IMR-90 (cell line): ENCODE data around the gene COL4A3. TPM values are rescaled to one million over a fixed set of nuclear protein-coding genes. Genes with fewer than 3 reads are reported as not detected.

Source experiments
- ATAC-seq: fragments of 200-7000 bp; cut with Tn5 transposase; 2 replicates; pipeline ENCODE4 v1.9.1; 2020; ENCODE audit warnings: low read depth, mild to moderate bottlenecking, moderate library complexity
- BruUV-seq: library from RNA; stranded (reverse); fragments of 400-500 nt; replicated peaks from 2 replicates; lab custom pipeline; 2021; lab: Mats Ljungman, UMichigan
- CTCF ChIA-PET: fragments of 300-600 bp; formaldehyde crosslinking; extraction: SDS; loops from one replicate; lab custom pipeline; 2021; ENCODE audit warnings: antibody characterized with exemption; lab: Yijun Ruan, JAX
- POLR2A ChIA-PET: fragments of 300-600 bp; sonication (Branson Sonifier 250); formaldehyde crosslinking; loops from one replicate; lab custom pipeline; 2022; ENCODE audit warnings: antibody characterized with exemption; ENCODE audit not compliant: unreplicated experiment; lab: Charles Lee
- DNase-seq: peaks from one replicate; pipeline ENCODE4 v3.0.0; 2013
- H2AFZ ChIP-seq: replicated peaks from 2 replicates; pipeline ENCODE3; 2013; ENCODE audit warnings: low read length, mild to moderate bottlenecking; ENCODE audit not compliant: poor library complexity
- H2AK5ac ChIP-seq: 2 replicates; pipeline ENCODE4 v1.6.1; 2013; ENCODE audit warnings: low read depth, low read length, inconsistent platforms
- H2AK9ac ChIP-seq: replicated peaks from 2 replicates; pipeline ENCODE3; 2013; ENCODE audit warnings: mild to moderate bottlenecking, low read depth, low read length, moderate library complexity; ENCODE audit not compliant: poor library complexity
- H2BK120ac ChIP-seq: 2 replicates; pipeline ENCODE4 v1.6.1; 2013; ENCODE audit warnings: low read depth, low read length, inconsistent platforms
- H2BK15ac ChIP-seq: 3 replicates; pipeline ENCODE4 v1.6.1; 2013; ENCODE audit warnings: low read depth, low read length, inconsistent platforms
- H2BK20ac ChIP-seq: 2 replicates; pipeline ENCODE4 v1.6.1; 2013; ENCODE audit warnings: low read depth, mild to moderate bottlenecking, inconsistent platforms, low read length, moderate library complexity
- H2BK5ac ChIP-seq: 2 replicates; pipeline ENCODE4 v1.6.1; 2013; ENCODE audit warnings: mild to moderate bottlenecking, low read depth, low read length, inconsistent platforms; ENCODE audit not compliant: poor library complexity, severe bottlenecking
- H3K14ac ChIP-seq: replicated peaks from 2 replicates; pipeline ENCODE4 v1.6.1; 2013; ENCODE audit warnings: low read depth, low read length, inconsistent platforms
- H3K18ac ChIP-seq: 2 replicates; pipeline ENCODE4 v1.6.1; 2013; ENCODE audit warnings: low read depth, low read length, control low read depth
- H3K23ac ChIP-seq: 2 replicates; pipeline ENCODE4 v1.6.1; 2013; ENCODE audit warnings: low read depth, low read length, inconsistent platforms
- H3K27ac ChIP-seq: 2 replicates; pipeline ENCODE4 v1.5.1; 2013; ENCODE audit warnings: mild to moderate bottlenecking, control low read depth, low read length; ENCODE audit not compliant: insufficient read depth
- H3K27me3 ChIP-seq: 2 replicates; pipeline ENCODE4 v1.6.1; 2013; ENCODE audit warnings: low read length; ENCODE audit not compliant: control insufficient read depth, insufficient read depth
- H3K36me3 ChIP-seq: 2 replicates; pipeline ENCODE4 v1.6.1; 2013; ENCODE audit warnings: low read length, mixed read lengths; ENCODE audit not compliant: control insufficient read depth, insufficient read depth
- H3K4ac ChIP-seq: 2 replicates; pipeline ENCODE4 v1.6.1; 2013; ENCODE audit warnings: low read depth, low read length, inconsistent platforms
- H3K4me1 ChIP-seq: 2 replicates; pipeline ENCODE4 v1.6.1; 2013; ENCODE audit warnings: low read length, mixed read lengths; ENCODE audit not compliant: control insufficient read depth, insufficient read depth
- H3K4me2 ChIP-seq: 2 replicates; pipeline ENCODE4 v1.6.1; 2013; ENCODE audit warnings: low read depth, mild to moderate bottlenecking, control low read depth, low read length, moderate library complexity
- H3K4me3 ChIP-seq: 2 replicates; pipeline ENCODE4 v1.5.1; 2013; ENCODE audit warnings: low read depth, mild to moderate bottlenecking, control low read depth, low read length, moderate library complexity; ENCODE audit not compliant: insufficient read depth
- H3K56ac ChIP-seq: 2 replicates; pipeline ENCODE4 v1.6.1; 2013; ENCODE audit warnings: low read length, inconsistent platforms; ENCODE audit not compliant: insufficient read depth; ENCODE audit errors: extremely low read depth
- H3K79me1 ChIP-seq, 2 experiments: 2 replicates each; pipeline ENCODE4 v1.6.1; 2013; ENCODE audit warnings: low read length in 2 of 2, inconsistent platforms in 1 of 2, low read depth in 1 of 2
- H3K9ac ChIP-seq: 2 replicates; pipeline ENCODE4 v1.6.1; 2013; ENCODE audit warnings: low read depth, low read length, control low read depth
- H3K9me1 ChIP-seq: 2 replicates; pipeline ENCODE4 v1.6.1; 2013; ENCODE audit warnings: low read length, inconsistent platforms; ENCODE audit not compliant: insufficient read depth
- H3K9me3 ChIP-seq: 2 replicates; pipeline ENCODE4 v1.6.1; 2013; ENCODE audit warnings: low read length; ENCODE audit not compliant: control insufficient read depth, insufficient read depth
- H4K20me1 ChIP-seq: 2 replicates; pipeline ENCODE4 v1.6.1; 2013; ENCODE audit warnings: low read length, inconsistent platforms; ENCODE audit not compliant: insufficient read depth
- H4K5ac ChIP-seq: 2 replicates; pipeline ENCODE4 v1.6.1; 2013; ENCODE audit warnings: mild to moderate bottlenecking, low read depth, low read length, control low read depth
- H4K8ac ChIP-seq, 2 experiments: 2 replicates each; pipeline ENCODE4 v1.6.1; 2013; ENCODE audit warnings: low read depth in 2 of 2, low read length in 2 of 2, control low read depth in 1 of 2, inconsistent platforms in 1 of 2
- H4K91ac ChIP-seq: 2 replicates; pipeline ENCODE4 v1.6.1; 2013; ENCODE audit warnings: low read depth, low read length, inconsistent platforms; ENCODE audit not compliant: insufficient read depth
- BHLHE40 ChIP-seq: fragments of 150-350 bp; IDR thresholded peaks from 2 replicates; pipeline ENCODE4 v1.6.1; 2016; ENCODE audit warnings: mild to moderate bottlenecking, low read depth, low read length
- CEBPB ChIP-seq: IDR thresholded peaks from 2 replicates; pipeline ENCODE4 v1.6.1; 2012; ENCODE audit warnings: low read depth, low read length, improper control_type of control experiment
- FOS ChIP-seq: fragments of 150-350 bp; IDR thresholded peaks from 2 replicates; pipeline ENCODE4 v1.6.1; 2016; ENCODE audit warnings: low read depth, low read length
- MAZ ChIP-seq: IDR thresholded peaks from 2 replicates; pipeline ENCODE4 v1.6.1; 2012; ENCODE audit warnings: low read depth, mild to moderate bottlenecking, low read length, improper control_type of control experiment, moderate library complexity, borderline replicate concordance
- MXI1 ChIP-seq: IDR thresholded peaks from 2 replicates; pipeline ENCODE4 v1.6.1; 2012; ENCODE audit warnings: low read depth, mild to moderate bottlenecking, low read length, moderate library complexity, borderline replicate concordance
- NFE2L2 ChIP-seq: fragments of 150-350 bp; IDR thresholded peaks from 2 replicates; pipeline ENCODE4 v1.6.1; 2016; ENCODE audit warnings: low read depth, mild to moderate bottlenecking, low read length
- POLR2A ChIP-seq: IDR thresholded peaks from 2 replicates; pipeline ENCODE4 v1.6.1; 2012; ENCODE audit warnings: mild to moderate bottlenecking, low read depth, low read length
- RAD21 ChIP-seq: IDR thresholded peaks from 2 replicates; pipeline ENCODE4 v1.6.1; 2012; ENCODE audit warnings: low read length, improper control_type of control experiment
- RCOR1 ChIP-seq: IDR thresholded peaks from 2 replicates; pipeline ENCODE4 v1.6.1; 2012; ENCODE audit warnings: mild to moderate bottlenecking, low read length, improper control_type of control experiment; ENCODE audit not compliant: insufficient replicate concordance
- RFX5 ChIP-seq: IDR thresholded peaks from 2 replicates; pipeline ENCODE4 v1.8.0; 2012; ENCODE audit warnings: low read depth, mild to moderate bottlenecking, low read length, moderate library complexity
- SMC3 ChIP-seq: fragments of 150-350 bp; IDR thresholded peaks from 2 replicates; pipeline ENCODE4 v1.6.1; 2016; ENCODE audit warnings: low read depth, mild to moderate bottlenecking, antibody characterized with exemption, low read length, moderate library complexity
- WGBS, 2 experiments: methylation state at CpG; one replicate each; pipeline versions ENCODE4 v1.1.5 to v1.1.7; 2013; ENCODE audit warnings: missing lambda C conversion rate in 2 of 2; ENCODE audit not compliant: insufficient read length in 1 of 2; ENCODE audit errors: extremely low coverage in 2 of 2; 5-methylcytosine and 5-hydroxymethylcytosine counted together
- dilution Hi-C: fragments of 300-500 bp; cut with HindIII; formaldehyde crosslinking; loops from one replicate; pipeline ENCODE4 v1.14.3; 2018; ENCODE audit warnings: low sequenced_read_pairs; ENCODE audit not compliant: unreplicated experiment
- in situ Hi-C: fragments of 300-500 bp; cut with MboI; formaldehyde crosslinking; loops from 3 replicates; pipeline ENCODE4 v1.14.3; 2019; ENCODE audit warnings: low sequenced_read_pairs, inconsistent platforms, mixed read lengths
- intact Hi-C: fragments of 100-400 bp; cut with micrococcal nuclease; formaldehyde crosslinking; loops from 2 replicates; pipeline ENCODE4 v1.10.0; 2022
- polyA plus RNA-seq, 3 experiments: library from polyadenylated mRNA; depleted of rRNA; stranded (reverse); fragments of >200 nt; gene quantifications; 2 replicates each; pipeline ENCODE4 v1.2.3, GENCODE V29; 2012; ENCODE audit warnings: low replicate concordance in 1 of 3
- total RNA-seq: library from RNA; depleted of rRNA; stranded (reverse); fragments of >200 nt; gene quantifications from 2 replicates; pipeline ENCODE4 v1.2.3, GENCODE V29; 2012
- TF ChIP-seq, protein P1 (sequence below): fragments of 150-350 bp; IDR thresholded peaks from 2 replicates; pipeline ENCODE4 v1.6.1; 2017; ENCODE audit warnings: mild to moderate bottlenecking, antibody characterized with exemption, low read length, low read depth
- TF ChIP-seq, protein P2 (sequence below): conservative IDR thresholded peaks from 2 replicates; pipeline ENCODE4 v1.5.1; 2012; ENCODE audit warnings: mild to moderate bottlenecking, low read depth, low read length, improper control_type of control experiment
- TF ChIP-seq, protein P3 (sequence below): fragments of 150-350 bp; IDR thresholded peaks from 2 replicates; pipeline ENCODE4 v1.6.1; 2016; ENCODE audit warnings: low read depth, mild to moderate bottlenecking, low read length, moderate library complexity, borderline replicate concordance

COL4A3 gene
- total and polyA plus RNA-seq, 2 of the 4 experiments (the other 2 are of a cell fraction) = not detected

DNA sequence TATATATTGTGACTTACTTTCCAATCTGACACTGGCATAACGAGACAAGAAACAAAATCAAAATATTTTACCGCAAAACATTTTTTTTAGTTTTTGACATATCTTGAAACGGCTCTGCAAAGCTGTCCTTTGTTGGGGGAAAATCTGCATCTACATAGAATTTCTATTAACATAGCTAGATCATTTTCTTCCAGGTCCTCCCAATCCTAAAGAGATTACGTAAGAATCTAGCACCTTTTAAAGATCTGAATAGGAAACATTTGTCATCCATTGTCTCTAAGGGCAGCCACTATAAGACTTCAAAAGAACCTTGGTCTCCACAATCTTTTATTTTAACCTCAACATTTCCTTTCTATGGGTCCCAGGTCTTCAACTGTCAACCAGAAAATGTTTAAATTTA lies 159.4 kb downstream of the COL4A3 start:
- H2AK5ac ChIP-seq = no peak overlapping the region
- no TSS peak for BruUV-seq
- no peaks in the 10 kb centered on the region for H3K27me3 ChIP-seq
- TF ChIP-seq RAD21 = no peak
- TF ChIP-seq FOS = no peak
- TF ChIP-seq SMC3 = no peak
- TF ChIP-seq MXI1 = no peak
- no peak for TF ChIP-seq RFX5
- TF ChIP-seq, protein P1, sequence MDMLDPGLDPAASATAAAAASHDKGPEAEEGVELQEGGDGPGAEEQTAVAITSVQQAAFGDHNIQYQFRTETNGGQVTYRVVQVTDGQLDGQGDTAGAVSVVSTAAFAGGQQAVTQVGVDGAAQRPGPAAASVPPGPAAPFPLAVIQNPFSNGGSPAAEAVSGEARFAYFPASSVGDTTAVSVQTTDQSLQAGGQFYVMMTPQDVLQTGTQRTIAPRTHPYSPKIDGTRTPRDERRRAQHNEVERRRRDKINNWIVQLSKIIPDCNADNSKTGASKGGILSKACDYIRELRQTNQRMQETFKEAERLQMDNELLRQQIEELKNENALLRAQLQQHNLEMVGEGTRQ = no peak
- no peak for TF ChIP-seq CEBPB
- no peak for TF ChIP-seq POLR2A
- no peak for TF ChIP-seq BHLHE40
- no peak for TF ChIP-seq NFE2L2
- TF ChIP-seq, protein P2, sequence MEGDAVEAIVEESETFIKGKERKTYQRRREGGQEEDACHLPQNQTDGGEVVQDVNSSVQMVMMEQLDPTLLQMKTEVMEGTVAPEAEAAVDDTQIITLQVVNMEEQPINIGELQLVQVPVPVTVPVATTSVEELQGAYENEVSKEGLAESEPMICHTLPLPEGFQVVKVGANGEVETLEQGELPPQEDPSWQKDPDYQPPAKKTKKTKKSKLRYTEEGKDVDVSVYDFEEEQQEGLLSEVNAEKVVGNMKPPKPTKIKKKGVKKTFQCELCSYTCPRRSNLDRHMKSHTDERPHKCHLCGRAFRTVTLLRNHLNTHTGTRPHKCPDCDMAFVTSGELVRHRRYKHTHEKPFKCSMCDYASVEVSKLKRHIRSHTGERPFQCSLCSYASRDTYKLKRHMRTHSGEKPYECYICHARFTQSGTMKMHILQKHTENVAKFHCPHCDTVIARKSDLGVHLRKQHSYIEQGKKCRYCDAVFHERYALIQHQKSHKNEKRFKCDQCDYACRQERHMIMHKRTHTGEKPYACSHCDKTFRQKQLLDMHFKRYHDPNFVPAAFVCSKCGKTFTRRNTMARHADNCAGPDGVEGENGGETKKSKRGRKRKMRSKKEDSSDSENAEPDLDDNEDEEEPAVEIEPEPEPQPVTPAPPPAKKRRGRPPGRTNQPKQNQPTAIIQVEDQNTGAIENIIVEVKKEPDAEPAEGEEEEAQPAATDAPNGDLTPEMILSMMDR = no peak
- TF ChIP-seq MAZ = no peak
- TF ChIP-seq, protein P3, sequence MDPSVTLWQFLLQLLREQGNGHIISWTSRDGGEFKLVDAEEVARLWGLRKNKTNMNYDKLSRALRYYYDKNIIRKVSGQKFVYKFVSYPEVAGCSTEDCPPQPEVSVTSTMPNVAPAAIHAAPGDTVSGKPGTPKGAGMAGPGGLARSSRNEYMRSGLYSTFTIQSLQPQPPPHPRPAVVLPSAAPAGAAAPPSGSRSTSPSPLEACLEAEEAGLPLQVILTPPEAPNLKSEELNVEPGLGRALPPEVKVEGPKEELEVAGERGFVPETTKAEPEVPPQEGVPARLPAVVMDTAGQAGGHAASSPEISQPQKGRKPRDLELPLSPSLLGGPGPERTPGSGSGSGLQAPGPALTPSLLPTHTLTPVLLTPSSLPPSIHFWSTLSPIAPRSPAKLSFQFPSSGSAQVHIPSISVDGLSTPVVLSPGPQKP = no peak
- no peak for TF ChIP-seq RCOR1
- ChIA-PET CTCF (no interaction called here), POLR2A (no interaction called here)
- H3K79me1 ChIP-seq = peaks cover 15 to 25% of the 10 kb centered on the region in 2 experiments
- H2BK20ac ChIP-seq = no peak overlapping the region
- H4K20me1 ChIP-seq = no peaks in the 10 kb centered on the region
- H3K18ac ChIP-seq = no peak overlapping the region
- no peak overlapping the region for H2BK15ac ChIP-seq
- H3K4me1 ChIP-seq = 0 out of 2 replicates have a peak, but pooled peaks cover 2% of the 10 kb centered on the region
- H3K23ac ChIP-seq = no peak overlapping the region
- H3K9me3 ChIP-seq = no peaks in the 10 kb centered on the region
- no peak overlapping the region for H2BK5ac ChIP-seq
- intact Hi-C loops = loop anchor here (10.0 kb wide), 1 partner anchor 199 kb away; no protein-coding TSS in a partner anchor
- H2BK120ac ChIP-seq = no peak overlapping the region
- no peaks in the 10 kb centered on the region for H3K36me3 ChIP-seq
- H3K9me1 ChIP-seq = no peaks in the 10 kb centered on the region
- no peak overlapping the region for H2AK9ac ChIP-seq
- H4K5ac ChIP-seq = no peak overlapping the region
- ATAC-seq (no peak), DNase-seq (no peak)
- no peak overlapping the region for H4K8ac ChIP-seq
- no peak overlapping the region for H3K14ac ChIP-seq
- no peak overlapping the region for H3K4ac ChIP-seq
- H3K4me2 ChIP-seq = no peak overlapping the region
- no CpG with 5 or more reads among the region's 4 CpGs for WGBS, 2 experiments
- dilution Hi-C loops = no loop called here
- H3K56ac ChIP-seq = no peak overlapping the region
- no peak overlapping the region for H3K27ac ChIP-seq
- in situ Hi-C loops = no loop called here
- no peak overlapping the region for H3K4me3 ChIP-seq
- no peak overlapping the region for H4K91ac ChIP-seq
- H3K9ac ChIP-seq = no peak overlapping the region
- no peak overlapping the region for H2AFZ ChIP-seq
